Stimulated activated naive CD8-positive, alpha-beta T cell treated with anti-CD3 and anti-CD28 coated beads, Interleukin-15, Interleukin-2, amounts not matched to agents 100 ng/mL and 50 ng/mL, for 24 hours (primary cell): Measurements from ENCODE around the gene SH3BP5.

ENCODE experiments used
- H3K27ac Mint-ChIP-seq: one replicate; pipeline ENCODE4 v1.8.0; 2021; ENCODE audit warnings: mild to moderate bottlenecking, mixed read lengths
- H3K27me3 Mint-ChIP-seq: one replicate; pipeline ENCODE4 v1.8.0; 2021; ENCODE audit warnings: mixed read lengths
- H3K36me3 Mint-ChIP-seq: one replicate; pipeline ENCODE4 v1.8.0; 2021; ENCODE audit warnings: low read depth, mixed read lengths
- H3K4me1 Mint-ChIP-seq: one replicate; pipeline ENCODE4 v1.8.0; 2021; ENCODE audit warnings: low read depth, mixed read lengths
- H3K4me3 Mint-ChIP-seq: one replicate; pipeline ENCODE4 v1.8.0; 2021; ENCODE audit warnings: mild to moderate bottlenecking, mixed read lengths
- H3K9me3 Mint-ChIP-seq: one replicate; pipeline ENCODE4 v1.8.0; 2021; ENCODE audit warnings: mixed read lengths

The SH3BP5 gene

GRCh38 chr3:15216501-15216900 lies 115.9 kb downstream of the SH3BP5 start:
- no peaks in the 10 kb centered on the region for H3K27me3 Mint-ChIP-seq
- H3K4me3 Mint-ChIP-seq = no peak overlapping the region
- peaks cover 75% of the 10 kb centered on the region for H3K36me3 Mint-ChIP-seq
- H3K27ac Mint-ChIP-seq = no peak overlapping the region
- H3K4me1 Mint-ChIP-seq = peaks cover 14% of the 10 kb centered on the region
- no peaks in the 10 kb centered on the region for H3K9me3 Mint-ChIP-seq

GRCh38 chr3:15215996-15216395 lies 116.4 kb downstream of the SH3BP5 start:
- H3K4me3 Mint-ChIP-seq = no peak overlapping the region
- no peaks in the 10 kb centered on the region for H3K27me3 Mint-ChIP-seq
- H3K27ac Mint-ChIP-seq = no peak overlapping the region
- no peaks in the 10 kb centered on the region for H3K9me3 Mint-ChIP-seq
- peaks cover 78% of the 10 kb centered on the region for H3K36me3 Mint-ChIP-seq
- peaks cover 14% of the 10 kb centered on the region for H3K4me1 Mint-ChIP-seq

GRCh38 chr3:15214758-15215157 lies 117.6 kb downstream of the SH3BP5 start:
- Mint-ChIP-seq H3K9me3 (no peaks in the 10 kb centered on the region), H3K36me3 (peaks cover 76% of the 10 kb centered on the region), H3K27ac (no peak overlapping the region), H3K4me1 (peaks cover 19% of the 10 kb centered on the region), H3K4me3 (no peak overlapping the region), H3K27me3 (no peaks in the 10 kb centered on the region)

GRCh38 chr3:15211937-15212336 lies 120.4 kb downstream of the SH3BP5 start:
- H3K4me3 Mint-ChIP-seq = no peak overlapping the region

GRCh38 chr3:15207836-15208504 lies 124.4 kb downstream of the SH3BP5 start:
- H3K27ac Mint-ChIP-seq = no peak overlapping the region
- peaks cover 25% of the 10 kb centered on the region for H3K36me3 Mint-ChIP-seq
- H3K27me3 Mint-ChIP-seq = no peaks in the 10 kb centered on the region
- peaks cover 30% of the 10 kb centered on the region for H3K4me1 Mint-ChIP-seq
- H3K9me3 Mint-ChIP-seq = no peaks in the 10 kb centered on the region
- H3K4me3 Mint-ChIP-seq = peak overlapping the region; percentile 93

More at GRCh38 chr3:15211937-15212336, 120.4 kb downstream of the SH3BP5 start:
- Mint-ChIP-seq H3K9me3 (no peaks in the 10 kb centered on the region), H3K36me3 (peaks cover 55% of the 10 kb centered on the region), H3K4me1 (peaks cover 31% of the 10 kb centered on the region), H3K27ac (no peak overlapping the region), H3K27me3 (no peaks in the 10 kb centered on the region)

GRCh38 chr3:15206662-15207576 lies 125.5 kb downstream of the SH3BP5 start:
- Mint-ChIP-seq H3K4me1 (peaks cover 30% of the 10 kb centered on the region), H3K27ac (peak overlapping the region; percentile 85), H3K27me3 (no peaks in the 10 kb centered on the region), H3K4me3 (peak overlapping the region; percentile 93), H3K9me3 (no peaks in the 10 kb centered on the region), H3K36me3 (peaks cover 16% of the 10 kb centered on the region)

- Mint-ChIP-seq H3K27me3 (no peaks in the 10 kb centered on the region), H3K4me1 (peaks cover 30% of the 10 kb centered on the region), H3K36me3 (peaks cover 12% of the 10 kb centered on the region), H3K9me3 (no peaks in the 10 kb centered on the region), H3K4me3 (peak within 1 kb of the TSS; percentile 93), H3K27ac (peak within 1 kb of the TSS; percentile 90)
Measured at GRCh38 chr3:15205934-15206661, 126.3 kb downstream of the SH3BP5 start, which contains the start of gene CAPN7. Gene CAPN7, plus strand, starts transcription at chr3:15206246. Its CDS starts 250 bp downstream, at chr3:15206496.

- peak overlapping the region; percentile 90 for H3K27ac Mint-ChIP-seq
- H3K27me3 Mint-ChIP-seq = no peaks in the 10 kb centered on the region
- H3K9me3 Mint-ChIP-seq = no peaks in the 10 kb centered on the region
- peak overlapping the region; percentile 83 for H3K4me3 Mint-ChIP-seq
- peaks cover 27% of the 10 kb centered on the region for H3K4me1 Mint-ChIP-seq
- H3K36me3 Mint-ChIP-seq = peaks cover 7% of the 10 kb centered on the region
Measured at GRCh38 chr3:15205482-15205933, 126.9 kb downstream of the SH3BP5 start.
